Vagina (tissue), 2 donors: ENCODE results near the gene RHO. TPM values are rescaled to one million over a fixed set of nuclear protein-coding genes. Genes with fewer than 3 reads are reported as not detected.

ENCODE experiments used
- DNase-seq, 2 donors: peaks; one replicate each; pipeline ENCODE4 v3.0.0-alpha.2; 2017; ENCODE audit errors: extremely low spot score in 2 of 2
- H3K27ac ChIP-seq: fragments of 200-600 bp; sonication (generic); one replicate; pipeline ENCODE4 v1.5.1; 2019
- H3K27me3 ChIP-seq: fragments of 200-600 bp; sonication (generic); one replicate; pipeline ENCODE4 v1.5.1; 2019
- H3K36me3 ChIP-seq, 2 donors: fragments of 200-600 bp; sonication (generic); one replicate each; pipeline ENCODE4 v1.5.1; 2017 to 2019
- H3K4me1 ChIP-seq: fragments of 200-600 bp; sonication (generic); one replicate; pipeline ENCODE4 v1.5.1; 2019
- H3K4me3 ChIP-seq, 2 donors: fragments of 200-600 bp; sonication (generic); 1 replicate in 1 of 2; 2 replicates in 1 of 2; pipeline ENCODE4 v1.5.1; 2016 to 2019
- H3K9me3 ChIP-seq: fragments of 200-600 bp; sonication (generic); one replicate; pipeline ENCODE4 v1.5.1; 2019
- POLR2A ChIP-seq, 2 donors: fragments of 450-650 bp; IDR thresholded peaks; one replicate each; pipeline ENCODE4 v1.6.1; 2017; ENCODE audit warnings: antibody characterized with exemption in 2 of 2, mild to moderate bottlenecking in 2 of 2, moderate library complexity in 2 of 2
- POLR2AphosphoS5 ChIP-seq, 2 donors: sonication (generic); formaldehyde crosslinking; IDR thresholded peaks; one replicate each; pipeline ENCODE4 v1.9.0; 2017; ENCODE audit warnings: antibody characterized with exemption in 2 of 2, mild to moderate bottlenecking in 2 of 2, low read depth in 1 of 2; ENCODE audit not compliant: insufficient read depth in 1 of 2
- intact Hi-C: fragments of 100-400 bp; cut with DNase I; formaldehyde crosslinking; loops from one replicate; pipeline ENCODE4 v1.15.1; 2023
- total RNA-seq: library from RNA; depleted of rRNA; stranded (reverse); fragments of >200 nt; gene quantifications from one replicate; pipeline ENCODE4 v1.2.3, GENCODE V29; 2016
- TF ChIP-seq, protein P1 (sequence below), 3 experiments: fragments of 450-650 bp in 2 of 3; fragments of 200-600 bp in 1 of 3; sonication (generic) in 1 of 3; IDR thresholded peaks; one replicate each; pipeline ENCODE4 v1.5.1; 2017 to 2019; ENCODE audit warnings: antibody characterized with exemption in 3 of 3, mild to moderate bottlenecking in 2 of 3, moderate library complexity in 2 of 3

Gene RHO
- total RNA-seq, 1 donor from 2014 or later = not detected

DNA sequence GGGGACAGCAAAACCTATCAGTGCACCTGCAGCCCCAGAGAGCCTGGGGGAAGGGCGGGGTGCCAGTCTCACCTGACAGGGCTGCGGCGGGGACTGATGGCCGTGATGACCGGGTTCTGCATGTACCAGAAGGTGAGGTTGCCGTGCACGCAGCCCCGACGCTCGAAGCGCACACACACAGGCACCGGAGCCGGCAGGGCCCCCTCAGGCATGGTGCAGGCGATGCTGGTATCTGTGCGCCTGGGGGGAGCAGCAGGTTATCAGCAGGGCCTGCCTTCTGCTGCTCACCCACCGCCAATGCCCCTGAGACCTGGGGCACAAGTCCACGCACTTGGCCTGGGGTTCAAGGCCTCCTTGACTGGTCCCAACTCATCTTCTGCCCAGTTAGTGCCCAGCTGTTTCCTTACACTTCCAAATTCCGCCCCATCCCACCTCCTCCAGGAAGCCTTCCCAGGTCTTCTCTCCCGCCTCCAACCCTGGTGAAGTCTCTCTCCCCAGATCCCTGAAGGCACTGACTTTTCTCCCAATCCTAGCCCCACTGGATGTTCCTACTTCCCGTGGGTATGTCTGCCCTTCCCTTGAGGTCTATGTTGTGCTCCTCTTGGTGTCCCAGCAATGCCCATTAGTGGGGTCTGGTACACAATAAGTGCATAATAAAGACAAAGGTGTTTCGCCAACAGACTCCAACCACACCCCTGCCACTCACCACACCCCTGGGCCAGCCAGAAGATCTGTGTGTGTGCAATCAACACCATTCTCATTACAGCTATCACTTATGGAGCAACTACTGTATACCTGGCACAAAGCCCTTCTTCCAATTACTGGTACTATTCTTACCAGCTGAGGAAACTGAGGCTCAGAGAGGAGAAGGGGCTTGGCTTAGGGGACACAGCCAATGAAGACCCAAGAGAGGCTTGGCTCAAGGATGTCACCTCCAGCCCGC is 43.4 kb downstream of the RHO start:
- Histone ChIP-seq H3K9me3 (no peaks in the 10 kb centered on the region), H3K36me3 (peaks cover 0 to 61% of the 10 kb centered on the region in 2 donors), H3K4me3 (no peak overlapping the region), H3K27me3 (no peaks in the 10 kb centered on the region), H3K27ac (no peak overlapping the region), H3K4me1 (peaks cover 17% of the 10 kb centered on the region)
- TF ChIP-seq POLR2A (IDR thresholded peaks at IDR 0.05) = no peak
- no peak for DNase-seq
- intact Hi-C loops = no loop called here

DNA sequence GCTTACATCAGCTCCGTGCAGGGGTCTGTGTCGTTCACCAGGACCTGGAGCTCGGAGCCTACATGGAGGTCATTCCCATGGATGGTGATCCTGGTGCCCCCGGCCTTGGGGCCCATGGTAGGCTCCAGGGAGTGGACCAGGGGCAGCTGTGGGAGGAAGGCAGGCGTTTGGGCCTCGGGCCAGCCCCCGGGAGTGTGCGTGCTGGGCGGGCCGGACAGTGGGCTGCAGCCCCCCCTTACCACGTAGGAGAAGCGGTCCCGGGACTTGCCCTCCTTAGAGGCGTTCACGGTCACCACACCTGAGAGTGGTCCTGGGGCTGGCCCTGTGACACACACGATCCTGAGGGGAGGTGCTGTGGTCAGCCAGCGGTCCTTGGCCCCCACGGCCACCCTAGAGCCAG is 44.2 kb downstream of the RHO start:
- Histone ChIP-seq H3K4me1 (peaks cover 17% of the 10 kb centered on the region), H3K36me3 (peaks cover 0 to 61% of the 10 kb centered on the region in 2 donors), H3K9me3 (no peaks in the 10 kb centered on the region), H3K27me3 (no peaks in the 10 kb centered on the region), H3K27ac (no peak overlapping the region), H3K4me3 (no peak overlapping the region)
- TF ChIP-seq POLR2AphosphoS5 (IDR thresholded peaks at IDR 0.05; ENCODE audit: insufficient read depth in 1 of 2, low read depth in 1 of 2) = no peak
- TF ChIP-seq, protein P1, sequence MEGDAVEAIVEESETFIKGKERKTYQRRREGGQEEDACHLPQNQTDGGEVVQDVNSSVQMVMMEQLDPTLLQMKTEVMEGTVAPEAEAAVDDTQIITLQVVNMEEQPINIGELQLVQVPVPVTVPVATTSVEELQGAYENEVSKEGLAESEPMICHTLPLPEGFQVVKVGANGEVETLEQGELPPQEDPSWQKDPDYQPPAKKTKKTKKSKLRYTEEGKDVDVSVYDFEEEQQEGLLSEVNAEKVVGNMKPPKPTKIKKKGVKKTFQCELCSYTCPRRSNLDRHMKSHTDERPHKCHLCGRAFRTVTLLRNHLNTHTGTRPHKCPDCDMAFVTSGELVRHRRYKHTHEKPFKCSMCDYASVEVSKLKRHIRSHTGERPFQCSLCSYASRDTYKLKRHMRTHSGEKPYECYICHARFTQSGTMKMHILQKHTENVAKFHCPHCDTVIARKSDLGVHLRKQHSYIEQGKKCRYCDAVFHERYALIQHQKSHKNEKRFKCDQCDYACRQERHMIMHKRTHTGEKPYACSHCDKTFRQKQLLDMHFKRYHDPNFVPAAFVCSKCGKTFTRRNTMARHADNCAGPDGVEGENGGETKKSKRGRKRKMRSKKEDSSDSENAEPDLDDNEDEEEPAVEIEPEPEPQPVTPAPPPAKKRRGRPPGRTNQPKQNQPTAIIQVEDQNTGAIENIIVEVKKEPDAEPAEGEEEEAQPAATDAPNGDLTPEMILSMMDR (IDR thresholded peaks at IDR 0.05) = no peak
- no peak for TF ChIP-seq POLR2A (IDR thresholded peaks at IDR 0.05)
- intact Hi-C loops = no loop called here
- DNase-seq = no peak

DNA sequence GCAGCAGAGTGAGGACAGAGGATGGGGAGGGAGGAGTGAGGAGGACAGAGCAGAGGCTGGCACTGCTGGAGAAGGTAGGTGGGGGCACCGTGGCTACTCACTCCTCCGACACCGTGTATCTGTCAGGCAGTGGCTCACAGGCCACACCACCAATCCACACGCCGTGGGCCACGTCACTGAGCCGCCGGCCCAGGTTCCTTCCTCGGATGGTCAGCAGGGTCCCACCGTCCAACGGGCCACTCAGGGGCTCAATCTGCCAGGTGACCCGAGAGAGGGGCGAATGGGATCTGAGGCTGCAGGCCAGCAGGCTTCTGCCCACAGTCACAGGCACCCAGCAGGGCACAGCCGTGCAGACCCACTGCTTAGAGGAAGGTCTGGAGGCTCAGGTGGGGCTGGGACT is 45.1 kb downstream of the RHO start:
- TF ChIP-seq, protein P1 (IDR thresholded peaks at IDR 0.05) = no peak
- TF ChIP-seq POLR2AphosphoS5 (IDR thresholded peaks at IDR 0.05; ENCODE audit: insufficient read depth in 1 of 2, low read depth in 1 of 2) (no peak), POLR2A (IDR thresholded peaks at IDR 0.05) (no peak)
- H3K4me1 ChIP-seq = peaks cover 22% of the 10 kb centered on the region
- H3K36me3 ChIP-seq = peaks cover 0 to 61% of the 10 kb centered on the region in 2 donors
- no peaks in the 10 kb centered on the region for H3K27me3 ChIP-seq
- H3K4me3 ChIP-seq = no peak overlapping the region
- no peak overlapping the region for H3K27ac ChIP-seq
- DNase-seq = no peak
- H3K9me3 ChIP-seq = no peaks in the 10 kb centered on the region
- intact Hi-C loops = no loop called here

DNA sequence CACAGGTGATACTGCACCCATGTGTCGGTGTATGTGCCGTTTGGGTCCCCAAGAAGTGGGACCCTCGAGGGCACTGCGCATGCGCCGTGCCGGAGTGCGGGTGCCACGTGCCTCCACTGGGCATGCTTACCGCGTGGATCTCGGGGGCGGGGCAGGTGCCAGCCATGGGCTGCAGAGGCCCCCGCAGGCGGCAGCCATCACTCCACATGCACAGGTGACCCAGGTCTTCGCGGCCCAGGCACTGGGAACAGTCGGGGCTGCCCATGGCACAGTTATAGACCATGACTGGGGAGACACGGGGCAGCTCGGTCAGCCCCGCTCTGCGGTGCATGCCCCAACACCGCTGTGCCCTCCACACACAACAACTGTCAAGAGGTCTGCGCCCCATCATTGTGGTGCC is 45.8 kb downstream of the RHO start:
- no peak for TF ChIP-seq POLR2A (IDR thresholded peaks at IDR 0.05)
- TF ChIP-seq, protein P1 (IDR thresholded peaks at IDR 0.05) = no peak
- intact Hi-C loops = no loop called here
- Histone ChIP-seq H3K4me1 (peaks cover 29% of the 10 kb centered on the region), H3K27ac (no peak overlapping the region), H3K27me3 (no peaks in the 10 kb centered on the region), H3K9me3 (no peaks in the 10 kb centered on the region), H3K4me3 (no peak overlapping the region), H3K36me3 (peaks cover 0 to 60% of the 10 kb centered on the region in 2 donors)
- DNase-seq = no peak

DNA sequence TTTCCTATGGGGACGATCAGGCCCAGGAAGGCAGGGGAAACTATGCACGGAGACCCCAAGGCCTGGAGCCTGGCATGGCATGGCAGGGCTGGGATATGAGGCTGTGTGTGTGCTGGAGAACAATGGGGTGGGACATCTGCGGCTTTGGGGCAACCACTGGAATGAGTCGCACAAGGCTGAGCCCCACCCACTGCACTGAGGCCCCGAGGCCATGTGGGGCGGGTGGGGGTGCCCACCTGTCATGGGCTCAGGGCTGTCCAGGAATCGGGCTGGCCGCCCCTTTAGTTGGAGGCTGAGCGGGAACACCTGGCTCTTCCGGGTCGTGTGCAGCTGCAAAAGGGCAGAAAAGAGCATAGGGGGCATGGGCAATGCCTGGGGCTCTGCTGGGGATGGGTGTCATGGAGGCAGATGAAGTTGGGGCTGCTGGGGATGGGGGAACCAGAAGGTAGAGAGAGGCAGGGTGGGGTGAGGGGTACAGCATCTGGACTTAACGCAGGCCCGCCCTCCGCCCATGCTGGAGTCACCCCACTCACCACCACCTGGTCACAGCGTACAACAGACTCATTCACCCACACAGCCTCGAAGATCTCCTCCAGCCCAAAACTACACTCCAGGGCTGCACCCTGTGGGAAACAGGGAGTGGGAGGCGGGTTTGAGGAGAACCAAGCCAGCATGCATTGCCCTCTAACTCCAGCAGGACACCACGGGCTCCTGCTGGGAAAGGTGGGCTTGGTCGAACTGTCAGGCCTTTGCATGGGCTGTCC is 47.0 kb downstream of the RHO start:
- DNase-seq = no peak
- Histone ChIP-seq H3K4me1 (peaks cover 35% of the 10 kb centered on the region), H3K27me3 (no peaks in the 10 kb centered on the region), H3K4me3 (no peak overlapping the region), H3K27ac (peak overlapping the region; percentile 87), H3K9me3 (no peaks in the 10 kb centered on the region), H3K36me3 (peaks cover 0 to 48% of the 10 kb centered on the region in 2 donors)
- intact Hi-C loops = no loop called here
- TF ChIP-seq POLR2AphosphoS5 (IDR thresholded peaks at IDR 0.05; ENCODE audit: insufficient read depth in 1 of 2, low read depth in 1 of 2) (no peak), POLR2A (IDR thresholded peaks at IDR 0.05) (no peak)
- TF ChIP-seq, protein P1 (IDR thresholded peaks at IDR 0.05) = no peak
